Measurements from ENCODE around the gene KCNH3. TPM values are rescaled to one million over a fixed set of nuclear protein-coding genes. Genes with fewer than 3 reads are reported as not detected.

The KCNH3 gene
- total and polyA plus RNA-seq, 2 of the 8 experiments (the other 6 are each of a cell fraction or from before 2014, with no cell fraction given), result 0.24 to 0.50 TPM

DNA sequence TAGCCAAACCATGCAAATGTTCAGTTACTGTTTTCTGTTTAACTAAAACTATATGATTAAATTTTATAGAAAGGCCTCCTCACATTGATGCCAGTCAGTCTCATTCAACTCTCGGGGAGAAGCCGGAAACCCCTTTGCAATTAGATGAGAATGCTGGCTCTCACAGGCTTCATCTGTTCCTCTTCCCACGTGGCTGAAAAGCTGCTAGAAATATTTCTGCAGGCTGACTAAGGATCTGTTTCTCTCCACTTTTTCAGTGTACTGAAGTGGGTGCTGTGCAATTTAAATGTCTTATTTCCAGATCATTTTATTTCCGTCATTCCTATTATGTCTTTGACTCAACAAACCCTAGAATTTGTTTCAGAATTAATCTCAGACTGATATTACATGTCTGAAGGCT lies 17.4 kb upstream of the KCNH3 start:
- H3K9me3 ChIP-seq (ENCODE audit: insufficient read depth in 2 of 2, low read depth in 1 of 2, low read length in 1 of 2), result no peaks in the 10 kb centered on the region
- H3K4me1 ChIP-seq (replicated peaks in 1 of 4; ENCODE audit: control insufficient read depth in 3 of 4, insufficient read depth in 4 of 4, low read length in 3 of 4), result no peaks in the 10 kb centered on the region
- no peak overlapping the region for H3K18ac ChIP-seq (ENCODE audit: extremely low read depth, low read length)
- H3K9ac ChIP-seq (replicated peaks in 1 of 4; ENCODE audit: extremely low read depth in 1 of 4, low read depth in 3 of 4, low read length in 3 of 4), result no peak overlapping the region
- H3K4ac ChIP-seq (replicated peaks; ENCODE audit: insufficient read length, low read depth, low read length), result no peak overlapping the region
- no peak overlapping the region for H4K91ac ChIP-seq (replicated peaks; ENCODE audit: insufficient read length, low read length)
- H2AK5ac ChIP-seq (ENCODE audit: low read depth, low read length), result no peak overlapping the region
- H3K4me2 ChIP-seq (ENCODE audit: insufficient read depth in 1 of 2, low read depth in 2 of 2, low read length in 2 of 2), result no peak overlapping the region
- H3K79me1 ChIP-seq (ENCODE audit: low read depth, low read length), result no peaks in the 10 kb centered on the region
- no peak for TF ChIP-seq E2F6 (IDR thresholded peaks at IDR 0.05)
- TF ChIP-seq FOSL1 (IDR thresholded peaks at IDR 0.05; ENCODE audit: insufficient read depth, low read depth, low read length), result no peak
- no peak for TF ChIP-seq MAFK (IDR thresholded peaks at IDR 0.05; ENCODE audit: low read depth, low read length)
- no peak for TF ChIP-seq ASH2L (IDR thresholded peaks at IDR 0.05; ENCODE audit: low read length)
- TF ChIP-seq SIX5 (IDR thresholded peaks at IDR 0.05; ENCODE audit: low read depth, low read length), result no peak
- no peak for TF ChIP-seq JUND (IDR thresholded peaks at IDR 0.05; ENCODE audit: low read length)
- no peak for TF ChIP-seq SIN3A (conservative IDR thresholded peaks at IDR 0.05 in 1 of 2, IDR thresholded peaks at IDR 0.05 in 1 of 2; ENCODE audit: low read depth in 1 of 2, low read length in 2 of 2)
- TF ChIP-seq POLR2AphosphoS5 (IDR thresholded peaks at IDR 0.05; ENCODE audit: low read depth, low read length), result no peak
- peaks cover 5 to 21% (median 12%) of the 10 kb centered on the region in 4 experiments; a peak in 6 of 8 replicates for H3K36me3 ChIP-seq (ENCODE audit: control insufficient read depth in 2 of 4, insufficient read depth in 4 of 4, low read length in 3 of 4)
- no peaks in the 10 kb centered on the region for H3K27me3 ChIP-seq (replicated peaks in 1 of 4; ENCODE audit: control insufficient read depth in 3 of 4, extremely low read depth in 1 of 4, insufficient read depth in 3 of 4, low read length in 3 of 4)
- WGBS, 2 experiments (ENCODE audit: extremely low coverage in 1 of 2, insufficient coverage in 1 of 2, insufficient read length in 1 of 2, insufficient replicate concordance in 2 of 2, low coverage in 1 of 2, low lambda C conversion rate in 2 of 2, missing lambda C conversion rate in 1 of 2), result 90% methylated on average over 4 of the region's 4 CpGs; no CpG with 5 or more reads in 1 of the 2 experiments
- H2BK5ac ChIP-seq (ENCODE audit: low read depth, low read length), result no peak overlapping the region
- no peak overlapping the region for H2BK15ac ChIP-seq (ENCODE audit: low read length)
- no peak overlapping the region for H2AFZ ChIP-seq (ENCODE audit: low read length)
- no peak overlapping the region for H3K14ac ChIP-seq (ENCODE audit: insufficient read length)
- no peak overlapping the region for H3K23ac ChIP-seq (ENCODE audit: insufficient read length)
- H4K5ac ChIP-seq (ENCODE audit: insufficient read length, low read depth, low read length), result no peak overlapping the region
- H2BK120ac ChIP-seq (replicated peaks; ENCODE audit: low read depth, low read length), result no peak overlapping the region
- no peak overlapping the region for H3K4me3 ChIP-seq (ENCODE audit: extremely low read depth in 1 of 4, insufficient read depth in 2 of 4, low read depth in 3 of 4, low read length in 4 of 4)
- no peak overlapping the region for H3K56ac ChIP-seq (replicated peaks; ENCODE audit: insufficient read length, low read depth, low read length)
- H3K27ac ChIP-seq (ENCODE audit: low read depth, low read length), result no peak overlapping the region
- DNase-seq (ENCODE audit: low read depth in 1 of 2, low spot score in 2 of 2), result no peak
- no peak overlapping the region for H4K8ac ChIP-seq (ENCODE audit: extremely low read depth, insufficient read depth, low read length)
- POLR2A ChIA-PET (ENCODE audit: partially characterized antibody), result no interaction called here
- H3K23me2 ChIP-seq (ENCODE audit: low read depth, low read length), result no peaks in the 10 kb centered on the region
- no peak overlapping the region for H2BK20ac ChIP-seq (ENCODE audit: low read length)
- no peak for FAIRE-seq
- CTCF ChIA-PET (ENCODE audit: partially characterized antibody), result interaction anchor here (10.7 kb wide), 1 partner anchor 163 kb away, joined by 72 read pairs; no protein-coding TSS in a partner anchor
- H4K20me1 ChIP-seq (replicated peaks in 1 of 2; ENCODE audit: control insufficient read depth in 1 of 2, insufficient read depth in 2 of 2, low read length in 2 of 2), result no peaks in the 10 kb centered on the region
- H3K79me2 ChIP-seq (ENCODE audit: control insufficient read depth in 1 of 2, insufficient read depth in 2 of 2, low read length in 2 of 2), result no peaks in the 10 kb centered on the region
- no peak overlapping the region for H2BK12ac ChIP-seq (ENCODE audit: low read depth, low read length)

Measured in H1 (cell line).